Measurements from ENCODE around the gene RNF123. TPM values are rescaled to one million over a fixed set of nuclear protein-coding genes. Genes with fewer than 3 reads are reported as not detected.

Gene RNF123
- total and polyA plus RNA-seq, 2 experiments from 2014 or later: 14.6 to 32.5 TPM

DNA sequence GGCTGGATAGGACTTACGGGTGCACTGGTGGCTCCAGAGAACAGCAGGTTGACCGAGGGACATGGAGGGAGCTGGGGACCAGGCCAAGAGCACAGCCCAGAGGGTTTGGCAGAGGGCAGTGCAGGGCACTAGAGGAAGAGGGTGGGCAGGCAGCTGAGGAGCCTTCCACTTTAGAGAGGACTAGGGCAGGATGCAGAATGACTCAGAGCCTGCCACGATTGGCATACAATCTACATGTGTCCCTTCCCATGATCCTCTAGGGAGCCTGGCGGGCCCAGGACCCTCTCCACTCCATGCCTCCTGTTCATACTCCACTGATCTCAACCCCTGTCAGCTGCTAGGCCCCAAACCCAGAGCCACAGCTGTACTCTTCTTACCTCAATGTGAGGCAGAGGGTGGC, 29.6 kb upstream of the RNF123 start (continued):
- TF ChIP-seq, protein P1, sequence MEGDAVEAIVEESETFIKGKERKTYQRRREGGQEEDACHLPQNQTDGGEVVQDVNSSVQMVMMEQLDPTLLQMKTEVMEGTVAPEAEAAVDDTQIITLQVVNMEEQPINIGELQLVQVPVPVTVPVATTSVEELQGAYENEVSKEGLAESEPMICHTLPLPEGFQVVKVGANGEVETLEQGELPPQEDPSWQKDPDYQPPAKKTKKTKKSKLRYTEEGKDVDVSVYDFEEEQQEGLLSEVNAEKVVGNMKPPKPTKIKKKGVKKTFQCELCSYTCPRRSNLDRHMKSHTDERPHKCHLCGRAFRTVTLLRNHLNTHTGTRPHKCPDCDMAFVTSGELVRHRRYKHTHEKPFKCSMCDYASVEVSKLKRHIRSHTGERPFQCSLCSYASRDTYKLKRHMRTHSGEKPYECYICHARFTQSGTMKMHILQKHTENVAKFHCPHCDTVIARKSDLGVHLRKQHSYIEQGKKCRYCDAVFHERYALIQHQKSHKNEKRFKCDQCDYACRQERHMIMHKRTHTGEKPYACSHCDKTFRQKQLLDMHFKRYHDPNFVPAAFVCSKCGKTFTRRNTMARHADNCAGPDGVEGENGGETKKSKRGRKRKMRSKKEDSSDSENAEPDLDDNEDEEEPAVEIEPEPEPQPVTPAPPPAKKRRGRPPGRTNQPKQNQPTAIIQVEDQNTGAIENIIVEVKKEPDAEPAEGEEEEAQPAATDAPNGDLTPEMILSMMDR (conservative IDR thresholded peaks at IDR 0.05; ENCODE audit: low read depth in 2 of 2): no peak
- TF ChIP-seq EZH2 (IDR thresholded peaks at IDR 0.05; ENCODE audit: low read depth, unreplicated experiment) (no peak), JUNB (IDR thresholded peaks at IDR 0.05; ENCODE audit: unreplicated experiment) (no peak), ZNF331 (CRISPR knock-in tag; IDR thresholded peaks at IDR 0.05; ENCODE audit: low read depth) (no peak), STAT1 (IDR thresholded peaks at IDR 0.05; ENCODE audit: unreplicated experiment) (no peak), NANOG (IDR thresholded peaks at IDR 0.05; ENCODE audit: borderline replicate concordance) (no peak), CREB1 (CRISPR knock-in tag; IDR thresholded peaks at IDR 0.05; ENCODE audit: low read depth) (no peak)
- TF ChIP-seq, protein P2, sequence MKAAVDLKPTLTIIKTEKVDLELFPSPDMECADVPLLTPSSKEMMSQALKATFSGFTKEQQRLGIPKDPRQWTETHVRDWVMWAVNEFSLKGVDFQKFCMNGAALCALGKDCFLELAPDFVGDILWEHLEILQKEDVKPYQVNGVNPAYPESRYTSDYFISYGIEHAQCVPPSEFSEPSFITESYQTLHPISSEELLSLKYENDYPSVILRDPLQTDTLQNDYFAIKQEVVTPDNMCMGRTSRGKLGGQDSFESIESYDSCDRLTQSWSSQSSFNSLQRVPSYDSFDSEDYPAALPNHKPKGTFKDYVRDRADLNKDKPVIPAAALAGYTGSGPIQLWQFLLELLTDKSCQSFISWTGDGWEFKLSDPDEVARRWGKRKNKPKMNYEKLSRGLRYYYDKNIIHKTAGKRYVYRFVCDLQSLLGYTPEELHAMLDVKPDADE (IDR thresholded peaks at IDR 0.05): no peak

DNA sequence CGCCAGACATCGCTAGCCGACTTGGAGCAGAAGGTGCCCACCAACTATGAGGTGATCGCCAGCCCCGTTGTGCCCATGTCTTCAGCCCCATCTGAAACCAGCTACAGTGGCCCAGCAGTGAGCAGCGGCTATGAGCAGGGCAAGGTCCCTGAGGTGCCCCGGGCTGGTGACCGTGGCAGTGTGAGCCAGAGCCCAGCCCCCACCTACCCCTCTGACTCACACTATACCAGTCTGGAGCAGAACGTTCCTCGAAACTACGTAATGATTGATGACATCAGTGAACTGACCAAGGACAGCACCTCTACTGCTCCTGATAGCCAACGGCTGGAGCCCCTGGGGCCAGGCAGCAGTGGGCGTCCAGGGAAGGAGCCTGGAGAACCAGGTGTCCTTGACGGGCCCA, 28.1 kb upstream of the RNF123 start:
- H3K9me2 ChIP-seq (ENCODE audit: insufficient read depth): no peaks in the 10 kb centered on the region
- no peaks in the 10 kb centered on the region; the same call in 2 of the 3 replicates for H3K36me3 Mint-ChIP-seq (ENCODE audit: low read depth)
- H3K27ac Mint-ChIP-seq: no peak overlapping the region
- H3K9me3 Mint-ChIP-seq: no peaks in the 10 kb centered on the region
- H3K27ac ChIP-seq (ENCODE audit: low read depth): no peak overlapping the region
- DNase-seq (ENCODE audit: low spot score) (no peak), ATAC-seq (no peak)
- no peak overlapping the region for H3K4me3 ChIP-seq
- peaks cover 4% of the 10 kb centered on the region for H3K4me1 Mint-ChIP-seq
- no peak overlapping the region for H3K4me3 Mint-ChIP-seq
- TF ChIP-seq, protein P1 (conservative IDR thresholded peaks at IDR 0.05; ENCODE audit: low read depth in 2 of 2): no peak
- no peak for TF ChIP-seq NANOG (IDR thresholded peaks at IDR 0.05; ENCODE audit: borderline replicate concordance)
- TF ChIP-seq ZNF331 (CRISPR knock-in tag; IDR thresholded peaks at IDR 0.05; ENCODE audit: low read depth): no peak
- no peak for TF ChIP-seq ZNF114 (CRISPR knock-in tag; IDR thresholded peaks at IDR 0.05)
- TF ChIP-seq, protein P3, sequence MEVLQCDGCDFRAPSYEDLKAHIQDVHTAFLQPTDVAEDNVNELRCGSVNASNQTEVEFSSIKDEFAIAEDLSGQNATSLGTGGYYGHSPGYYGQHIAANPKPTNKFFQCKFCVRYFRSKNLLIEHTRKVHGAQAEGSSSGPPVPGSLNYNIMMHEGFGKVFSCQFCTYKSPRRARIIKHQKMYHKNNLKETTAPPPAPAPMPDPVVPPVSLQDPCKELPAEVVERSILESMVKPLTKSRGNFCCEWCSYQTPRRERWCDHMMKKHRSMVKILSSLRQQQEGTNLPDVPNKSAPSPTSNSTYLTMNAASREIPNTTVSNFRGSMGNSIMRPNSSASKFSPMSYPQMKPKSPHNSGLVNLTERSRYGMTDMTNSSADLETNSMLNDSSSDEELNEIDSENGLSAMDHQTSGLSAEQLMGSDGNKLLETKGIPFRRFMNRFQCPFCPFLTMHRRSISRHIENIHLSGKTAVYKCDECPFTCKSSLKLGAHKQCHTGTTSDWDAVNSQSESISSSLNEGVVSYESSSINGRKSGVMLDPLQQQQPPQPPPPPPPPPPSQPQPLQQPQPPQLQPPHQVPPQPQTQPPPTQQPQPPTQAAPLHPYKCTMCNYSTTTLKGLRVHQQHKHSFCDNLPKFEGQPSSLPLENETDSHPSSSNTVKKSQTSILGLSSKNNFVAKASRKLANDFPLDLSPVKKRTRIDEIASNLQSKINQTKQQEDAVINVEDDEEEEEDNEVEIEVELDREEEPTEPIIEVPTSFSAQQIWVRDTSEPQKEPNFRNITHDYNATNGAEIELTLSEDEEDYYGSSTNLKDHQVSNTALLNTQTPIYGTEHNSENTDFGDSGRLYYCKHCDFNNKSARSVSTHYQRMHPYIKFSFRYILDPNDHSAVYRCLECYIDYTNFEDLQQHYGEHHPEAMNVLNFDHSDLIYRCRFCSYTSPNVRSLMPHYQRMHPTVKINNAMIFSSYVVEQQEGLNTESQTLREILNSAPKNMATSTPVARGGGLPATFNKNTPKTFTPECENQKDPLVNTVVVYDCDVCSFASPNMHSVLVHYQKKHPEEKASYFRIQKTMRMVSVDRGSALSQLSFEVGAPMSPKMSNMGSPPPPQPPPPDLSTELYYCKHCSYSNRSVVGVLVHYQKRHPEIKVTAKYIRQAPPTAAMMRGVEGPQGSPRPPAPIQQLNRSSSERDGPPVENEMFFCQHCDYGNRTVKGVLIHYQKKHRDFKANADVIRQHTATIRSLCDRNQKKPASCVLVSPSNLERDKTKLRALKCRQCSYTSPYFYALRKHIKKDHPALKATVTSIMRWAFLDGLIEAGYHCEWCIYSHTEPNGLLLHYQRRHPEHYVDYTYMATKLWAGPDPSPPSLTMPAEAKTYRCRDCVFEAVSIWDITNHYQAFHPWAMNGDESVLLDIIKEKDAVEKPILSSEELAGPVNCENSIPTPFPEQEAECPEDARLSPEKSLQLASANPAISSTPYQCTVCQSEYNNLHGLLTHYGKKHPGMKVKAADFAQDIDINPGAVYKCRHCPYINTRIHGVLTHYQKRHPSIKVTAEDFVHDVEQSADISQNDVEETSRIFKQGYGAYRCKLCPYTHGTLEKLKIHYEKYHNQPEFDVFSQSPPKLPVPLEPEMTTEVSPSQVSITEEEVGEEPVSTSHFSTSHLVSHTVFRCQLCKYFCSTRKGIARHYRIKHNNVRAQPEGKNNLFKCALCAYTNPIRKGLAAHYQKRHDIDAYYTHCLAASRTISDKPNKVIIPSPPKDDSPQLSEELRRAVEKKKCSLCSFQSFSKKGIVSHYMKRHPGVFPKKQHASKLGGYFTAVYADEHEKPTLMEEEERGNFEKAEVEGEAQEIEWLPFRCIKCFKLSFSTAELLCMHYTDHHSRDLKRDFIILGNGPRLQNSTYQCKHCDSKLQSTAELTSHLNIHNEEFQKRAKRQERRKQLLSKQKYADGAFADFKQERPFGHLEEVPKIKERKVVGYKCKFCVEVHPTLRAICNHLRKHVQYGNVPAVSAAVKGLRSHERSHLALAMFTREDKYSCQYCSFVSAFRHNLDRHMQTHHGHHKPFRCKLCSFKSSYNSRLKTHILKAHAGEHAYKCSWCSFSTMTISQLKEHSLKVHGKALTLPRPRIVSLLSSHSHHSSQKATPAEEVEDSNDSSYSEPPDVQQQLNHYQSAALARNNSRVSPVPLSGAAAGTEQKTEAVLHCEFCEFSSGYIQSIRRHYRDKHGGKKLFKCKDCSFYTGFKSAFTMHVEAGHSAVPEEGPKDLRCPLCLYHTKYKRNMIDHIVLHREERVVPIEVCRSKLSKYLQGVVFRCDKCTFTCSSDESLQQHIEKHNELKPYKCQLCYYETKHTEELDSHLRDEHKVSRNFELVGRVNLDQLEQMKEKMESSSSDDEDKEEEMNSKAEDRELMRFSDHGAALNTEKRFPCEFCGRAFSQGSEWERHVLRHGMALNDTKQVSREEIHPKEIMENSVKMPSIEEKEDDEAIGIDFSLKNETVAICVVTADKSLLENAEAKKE (CRISPR knock-in tag; IDR thresholded peaks at IDR 0.05): no peak
- TF ChIP-seq, protein P2 (IDR thresholded peaks at IDR 0.05): no peak
- TF ChIP-seq STAT1 (IDR thresholded peaks at IDR 0.05; ENCODE audit: unreplicated experiment): no peak
- TF ChIP-seq EZH2 (IDR thresholded peaks at IDR 0.05; ENCODE audit: low read depth, unreplicated experiment): no peak
- H3F3A ChIP-seq (replicated peaks; ENCODE audit: low read depth): no peaks in the 10 kb centered on the region
- no peak overlapping the region for H3K4me2 ChIP-seq
- no peaks in the 10 kb centered on the region for H3K27me3 ChIP-seq (ENCODE audit: insufficient read depth)
- no peaks in the 10 kb centered on the region for H3K4me1 ChIP-seq (ENCODE audit: insufficient read depth)
- no peak overlapping the region for H2AFZ ChIP-seq
- no peaks in the 10 kb centered on the region for H4K20me1 ChIP-seq (replicated peaks; ENCODE audit: insufficient read depth)
- H3K79me2 ChIP-seq (replicated peaks; ENCODE audit: insufficient read depth): no peaks in the 10 kb centered on the region
- H3K27me3 Mint-ChIP-seq (ENCODE audit: insufficient read depth, low read depth, poor library complexity): peaks cover 13% of the 10 kb centered on the region
- no peaks in the 10 kb centered on the region for H3K36me3 ChIP-seq (ENCODE audit: insufficient read depth)

Measured in GM23338 (cell line).